ENCODE results near the gene TMOD1. TPM values are rescaled to one million over a fixed set of nuclear protein-coding genes. Genes with fewer than 3 reads are reported as not detected.

The TMOD1 gene
- total RNA-seq, 2 experiments from 2014 or later = 1.2 to 1.4 TPM

DNA sequence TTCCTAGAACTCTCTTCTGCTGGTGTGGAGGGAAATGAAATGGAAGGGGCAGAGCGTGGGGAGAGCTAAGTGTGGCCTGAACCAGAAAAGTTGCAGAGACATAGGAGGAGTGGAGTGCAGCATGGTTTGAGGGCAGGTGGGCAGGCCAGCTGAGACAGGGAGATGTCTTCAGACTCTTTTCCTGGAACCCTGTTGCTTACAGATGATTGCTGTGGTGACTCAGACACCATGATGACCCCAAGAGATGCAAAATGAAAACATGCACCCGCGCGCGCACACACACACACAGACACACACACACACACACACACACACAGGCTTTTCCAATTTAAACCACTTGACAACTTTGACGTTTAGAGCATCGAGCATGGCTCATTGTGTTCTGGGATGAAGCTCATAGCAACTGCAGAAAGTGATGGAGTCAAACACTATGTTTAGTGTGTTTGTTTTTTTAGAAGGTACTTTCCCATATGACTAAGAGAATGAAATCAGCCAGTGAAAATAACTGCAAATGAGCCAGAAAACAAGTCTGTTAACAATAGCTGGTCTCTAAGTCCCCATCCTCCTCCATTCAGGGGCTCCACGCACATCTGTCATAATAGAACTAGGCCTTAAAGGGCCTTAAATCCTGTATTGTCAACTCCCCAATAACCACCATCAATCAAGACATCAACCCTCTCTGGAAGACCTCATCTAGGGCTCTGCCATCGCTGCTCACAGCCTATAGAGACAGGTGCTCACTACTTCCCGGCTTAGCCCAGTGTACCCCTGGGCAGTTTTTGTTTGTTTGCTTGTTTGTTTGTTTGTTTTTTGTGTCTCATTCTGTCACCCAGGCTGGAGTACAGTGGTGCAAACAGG lies 9.6 kb downstream of the TMOD1 start:
- no peaks in the 10 kb centered on the region for H3K36me3 Mint-ChIP-seq (ENCODE audit: low read depth)
- no peak overlapping the region for H3K4me3 Mint-ChIP-seq
- peak; percentile 14 for DNase-seq
- H3K9me3 Mint-ChIP-seq = no peaks in the 10 kb centered on the region
- H3K27me3 Mint-ChIP-seq (ENCODE audit: low read depth) = peaks cover 4% of the 10 kb centered on the region
- intact Hi-C loops (cut with micrococcal nuclease) = no loop called here
- H3K4me1 Mint-ChIP-seq (ENCODE audit: low read depth) = peaks cover 9% of the 10 kb centered on the region
- CTCF ChIA-PET = interaction anchor here (0.6 to 1.8 kb wide), 4 partner anchors 11 to 88 kb away, joined by 3 to 6 read pairs (median 5); no protein-coding TSS in a partner anchor
- no peak overlapping the region for H3K27ac Mint-ChIP-seq

DNA sequence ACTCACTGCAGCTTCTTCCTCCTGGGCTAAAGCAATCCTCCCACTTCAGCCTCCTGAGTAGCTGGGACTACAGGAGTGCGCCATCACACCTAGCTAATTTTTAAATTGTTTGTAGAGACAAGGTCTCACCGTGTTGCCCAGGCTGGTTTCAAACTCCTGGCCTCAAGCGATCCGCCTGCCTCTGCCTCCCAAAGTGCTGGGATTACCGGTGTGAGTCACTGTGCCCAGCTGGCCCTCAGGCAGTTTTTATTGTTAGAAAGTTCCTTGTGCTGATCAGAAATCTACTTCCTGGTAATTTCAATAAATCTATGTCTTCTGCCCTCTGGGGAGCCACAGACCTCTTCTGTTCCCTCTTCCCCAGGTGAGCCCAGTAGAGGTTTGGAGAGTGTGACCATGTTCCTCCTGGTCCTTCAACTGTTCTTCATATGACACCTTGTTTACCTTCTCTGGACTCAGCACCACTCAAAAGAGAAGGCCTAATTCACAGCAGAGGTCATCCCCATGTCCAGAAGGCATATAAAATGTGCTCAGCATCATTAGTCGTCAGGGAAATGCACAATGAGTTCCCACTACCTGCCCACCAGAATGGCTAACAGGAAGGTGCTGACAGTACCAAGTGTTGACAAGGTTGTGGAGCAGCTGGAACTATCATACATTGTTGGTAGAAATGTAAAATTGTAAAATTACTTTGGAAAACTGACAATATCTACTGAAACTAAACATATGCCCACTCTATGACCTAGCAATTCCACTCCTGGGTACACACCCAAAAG lies 10.4 kb downstream of the TMOD1 start:
- peaks cover 12% of the 10 kb centered on the region for H3K27me3 Mint-ChIP-seq (ENCODE audit: low read depth)
- no peaks in the 10 kb centered on the region for H3K36me3 Mint-ChIP-seq (ENCODE audit: low read depth)
- H3K4me1 Mint-ChIP-seq (ENCODE audit: low read depth) = peaks cover 9% of the 10 kb centered on the region
- no peak overlapping the region for H3K4me3 Mint-ChIP-seq
- no peaks in the 10 kb centered on the region for H3K9me3 Mint-ChIP-seq
- peak overlapping the region; percentile 14 for H3K27ac Mint-ChIP-seq
- CTCF ChIA-PET = interaction anchor here (1.8 kb wide), 1 partner anchor 43 kb away, joined by 6 read pairs; no protein-coding TSS in a partner anchor
- intact Hi-C loops (cut with micrococcal nuclease) = no loop called here
- no peak for DNase-seq

DNA sequence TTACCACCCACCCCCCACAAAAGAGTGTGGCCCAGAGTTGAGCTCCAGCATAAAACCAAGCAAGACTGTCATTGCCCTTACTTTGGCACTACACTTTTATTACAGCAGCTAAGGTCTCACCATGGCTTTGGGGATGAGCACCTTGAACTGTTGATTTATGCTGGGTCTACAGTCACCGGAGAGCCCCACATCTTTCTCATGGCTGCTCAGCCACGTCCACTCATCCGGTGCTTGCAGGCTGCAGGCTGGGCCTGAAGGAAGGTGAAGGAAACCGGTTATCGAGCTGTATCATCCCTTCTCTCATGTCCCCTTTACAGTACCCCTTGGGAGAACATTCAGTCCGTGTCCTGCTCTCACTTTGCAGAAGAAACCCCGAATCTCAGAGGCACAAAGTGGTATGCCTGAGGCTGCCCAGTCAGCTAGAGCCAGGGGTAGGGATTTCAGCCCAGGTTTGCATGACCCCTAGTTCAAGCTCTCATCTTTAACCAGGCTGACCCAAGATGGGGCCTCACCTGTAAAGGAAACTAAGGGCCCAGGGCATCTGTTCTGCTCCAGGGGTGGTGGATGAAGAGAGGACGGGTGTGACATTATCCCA lies 11.6 kb downstream of the TMOD1 start:
- intact Hi-C loops (cut with micrococcal nuclease) = no loop called here
- Mint-ChIP-seq H3K27me3 (ENCODE audit: low read depth) (peaks cover 18% of the 10 kb centered on the region), H3K4me3 (no peak overlapping the region), H3K4me1 (ENCODE audit: low read depth) (peaks cover 9% of the 10 kb centered on the region), H3K9me3 (no peaks in the 10 kb centered on the region), H3K36me3 (ENCODE audit: low read depth) (no peaks in the 10 kb centered on the region), H3K27ac (no peak overlapping the region)
- no peak for DNase-seq
- CTCF ChIA-PET = interaction anchor here (1.0 kb wide), 1 partner anchor 86 kb away, joined by 4 read pairs; no protein-coding TSS in a partner anchor

DNA sequence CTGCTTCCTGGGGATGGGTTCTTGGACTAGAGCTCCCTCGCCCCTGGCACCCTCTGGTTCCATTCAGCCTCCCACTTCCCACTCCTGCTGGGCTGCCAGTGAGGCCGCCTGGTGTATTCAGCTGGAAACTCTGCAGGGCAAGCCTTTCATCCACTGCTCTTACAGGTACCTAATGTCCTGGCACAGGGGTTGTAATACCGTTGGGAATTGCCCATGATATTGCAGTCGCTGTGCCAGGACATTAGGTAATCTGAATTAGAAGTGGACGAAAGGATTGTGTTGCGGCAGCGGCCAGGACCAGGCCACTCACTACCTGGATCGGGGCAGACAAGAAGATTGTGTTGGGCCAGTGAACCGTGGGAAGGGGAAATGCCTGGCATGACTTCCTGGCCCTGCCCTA lies 13.1 kb downstream of the TMOD1 start:
- CTCF ChIA-PET = no interaction called here
- no peak overlapping the region for H3K27ac Mint-ChIP-seq
- peaks cover 14% of the 10 kb centered on the region for H3K4me1 Mint-ChIP-seq (ENCODE audit: low read depth)
- intact Hi-C loops (cut with micrococcal nuclease) = no loop called here
- no peaks in the 10 kb centered on the region for H3K9me3 Mint-ChIP-seq
- DNase-seq = no peak
- H3K36me3 Mint-ChIP-seq (ENCODE audit: low read depth) = no peaks in the 10 kb centered on the region
- no peak overlapping the region for H3K4me3 Mint-ChIP-seq
- peaks cover 31% of the 10 kb centered on the region for H3K27me3 Mint-ChIP-seq (ENCODE audit: low read depth)

DNA sequence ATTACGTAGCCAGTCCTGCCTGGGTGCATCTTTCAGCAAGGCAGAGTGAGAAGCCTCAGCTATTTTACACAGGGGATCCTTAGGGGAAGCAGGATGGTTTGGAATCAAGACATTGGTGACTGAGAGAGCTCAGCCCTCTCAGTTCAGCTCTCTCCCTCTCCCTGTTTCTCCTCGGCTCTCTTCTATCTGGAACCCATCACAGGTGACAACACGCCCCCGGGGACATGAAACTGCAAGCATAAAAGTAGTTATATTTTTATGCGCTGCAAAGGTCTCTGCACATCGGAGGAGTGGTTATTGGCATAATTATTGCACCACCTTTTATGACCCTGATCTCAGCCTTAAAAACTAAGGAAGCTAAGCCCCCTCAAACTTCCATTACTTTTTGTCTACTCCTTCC lies 14.2 kb downstream of the TMOD1 start:
- intact Hi-C loops (cut with micrococcal nuclease) = no loop called here

DNA sequence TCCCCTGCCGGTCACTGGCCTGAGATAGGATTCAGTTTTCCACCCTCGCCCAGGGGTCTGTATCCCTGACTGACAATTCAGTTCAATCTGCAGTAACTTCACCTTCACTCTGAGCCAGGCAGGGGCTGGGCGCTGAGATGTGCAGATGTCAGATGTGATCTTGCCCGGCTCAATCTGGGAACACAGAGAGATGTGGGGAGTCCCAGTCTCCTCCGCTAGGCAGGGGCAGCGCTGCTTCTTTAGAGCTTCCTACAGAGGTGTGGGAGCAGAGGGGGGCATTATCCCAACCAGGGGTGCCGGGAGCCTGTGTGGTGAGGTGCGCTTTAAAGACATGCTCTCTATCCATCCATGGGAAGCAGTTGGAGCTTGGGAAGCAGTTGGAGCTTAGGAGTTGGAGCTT lies 14.6 kb downstream of the TMOD1 start:
- peaks cover 8% of the 10 kb centered on the region for H3K4me1 Mint-ChIP-seq (ENCODE audit: low read depth)
- DNase-seq = no peak
- CTCF ChIA-PET = no interaction called here
- no peak overlapping the region for H3K4me3 Mint-ChIP-seq
- no peaks in the 10 kb centered on the region for H3K9me3 Mint-ChIP-seq
- intact Hi-C loops (cut with micrococcal nuclease) = no loop called here
- H3K36me3 Mint-ChIP-seq (ENCODE audit: low read depth) = no peaks in the 10 kb centered on the region
- peaks cover 36% of the 10 kb centered on the region for H3K27me3 Mint-ChIP-seq (ENCODE audit: low read depth)
- no peak overlapping the region for H3K27ac Mint-ChIP-seq

More for the DNA sequence above, 14.2 kb downstream of the TMOD1 start:
- Mint-ChIP-seq H3K27me3 (ENCODE audit: low read depth) (peaks cover 36% of the 10 kb centered on the region), H3K4me1 (ENCODE audit: low read depth) (peaks cover 13% of the 10 kb centered on the region), H3K9me3 (no peaks in the 10 kb centered on the region), H3K27ac (no peak overlapping the region), H3K36me3 (ENCODE audit: low read depth) (no peaks in the 10 kb centered on the region), H3K4me3 (no peak overlapping the region)
- CTCF ChIA-PET = no interaction called here
- no peak for DNase-seq

DNA sequence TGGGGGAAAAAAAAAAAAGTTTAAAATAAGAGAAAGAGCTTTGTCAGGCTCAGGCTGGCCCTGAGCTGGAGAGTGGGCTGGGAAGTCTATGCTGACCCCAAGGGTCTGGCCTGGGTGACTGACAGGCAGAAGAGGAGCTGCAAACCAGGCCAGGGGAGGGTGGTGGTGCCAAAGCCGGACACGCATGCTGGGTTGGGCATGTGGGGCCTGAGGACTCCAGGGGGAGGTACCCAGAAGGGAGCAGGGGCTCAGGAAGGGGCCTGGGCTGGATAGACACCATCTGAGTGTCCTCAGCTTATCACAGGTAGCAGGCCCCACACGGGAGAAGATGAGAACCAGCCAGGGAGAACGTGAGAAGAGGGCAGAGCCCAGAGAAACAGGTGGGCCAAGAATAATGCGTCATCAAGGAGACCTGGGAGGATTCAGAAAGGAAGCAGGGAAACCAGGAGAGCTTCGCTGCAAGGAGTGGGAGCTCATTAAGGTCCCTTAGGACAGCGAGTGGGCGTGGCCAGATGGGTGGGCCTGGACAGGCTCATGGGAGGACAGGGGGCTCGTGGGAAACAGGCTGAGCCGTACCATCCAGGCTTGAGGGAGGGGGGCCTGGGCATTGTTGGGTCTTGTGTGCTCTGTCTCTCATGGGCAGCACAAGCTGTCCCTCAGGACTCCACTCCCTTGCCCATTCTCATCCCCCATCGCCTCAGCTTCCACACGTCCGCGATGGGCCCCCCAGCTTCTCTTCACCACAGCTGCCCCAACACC lies 16.0 kb downstream of the TMOD1 start:
- Mint-ChIP-seq H3K36me3 (ENCODE audit: low read depth) (no peaks in the 10 kb centered on the region), H3K27me3 (ENCODE audit: low read depth) (peaks cover 36% of the 10 kb centered on the region), H3K4me1 (ENCODE audit: low read depth) (peaks cover 5% of the 10 kb centered on the region), H3K4me3 (no peak overlapping the region), H3K9me3 (no peaks in the 10 kb centered on the region), H3K27ac (no peak overlapping the region)
- intact Hi-C loops (cut with micrococcal nuclease) = no loop called here
- CTCF ChIA-PET = no interaction called here
- no peak for DNase-seq

DNA sequence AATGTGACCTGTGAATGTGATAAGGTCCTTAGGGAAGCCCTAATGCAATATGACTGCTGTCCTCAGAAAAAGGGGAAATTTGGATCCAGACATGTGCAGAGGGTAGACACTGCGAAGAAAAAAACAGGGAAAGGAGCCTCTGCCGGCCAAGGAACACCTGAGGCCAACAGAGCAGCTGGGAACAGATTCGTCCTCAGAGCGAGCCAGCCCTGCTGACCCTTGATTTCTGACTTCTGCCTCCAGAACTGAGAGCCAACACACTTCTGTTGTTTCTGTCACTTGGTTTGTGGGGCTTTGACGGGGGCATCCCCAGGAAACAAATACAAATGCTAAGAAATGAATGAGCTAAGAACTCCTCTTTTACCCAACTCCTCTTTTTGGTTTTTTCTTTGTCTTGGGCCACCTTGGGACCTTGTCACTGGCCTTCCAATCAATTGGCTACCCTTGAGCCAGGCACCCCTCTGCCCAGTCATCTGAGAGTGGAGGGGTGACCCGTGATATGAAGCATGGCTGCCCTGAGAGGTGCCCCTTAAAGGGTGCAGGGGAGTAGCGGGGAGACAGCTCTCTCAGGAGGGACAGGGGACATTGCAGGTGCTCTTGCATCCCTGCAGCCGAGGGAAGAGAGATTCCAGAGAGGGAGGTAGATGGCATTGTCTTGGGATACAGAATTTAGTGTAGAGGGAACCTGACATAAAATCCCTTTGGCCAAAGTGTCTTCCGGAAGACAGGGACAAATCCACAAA lies 16.9 kb downstream of the TMOD1 start:
- Mint-ChIP-seq H3K4me3 (no peak overlapping the region), H3K27me3 (ENCODE audit: low read depth) (peaks cover 36% of the 10 kb centered on the region), H3K36me3 (ENCODE audit: low read depth) (no peaks in the 10 kb centered on the region), H3K9me3 (no peaks in the 10 kb centered on the region), H3K4me1 (ENCODE audit: low read depth) (peaks cover 5% of the 10 kb centered on the region), H3K27ac (no peak overlapping the region)
- no peak for DNase-seq
- CTCF ChIA-PET = no interaction called here
- intact Hi-C loops (cut with micrococcal nuclease) = no loop called here

DNA sequence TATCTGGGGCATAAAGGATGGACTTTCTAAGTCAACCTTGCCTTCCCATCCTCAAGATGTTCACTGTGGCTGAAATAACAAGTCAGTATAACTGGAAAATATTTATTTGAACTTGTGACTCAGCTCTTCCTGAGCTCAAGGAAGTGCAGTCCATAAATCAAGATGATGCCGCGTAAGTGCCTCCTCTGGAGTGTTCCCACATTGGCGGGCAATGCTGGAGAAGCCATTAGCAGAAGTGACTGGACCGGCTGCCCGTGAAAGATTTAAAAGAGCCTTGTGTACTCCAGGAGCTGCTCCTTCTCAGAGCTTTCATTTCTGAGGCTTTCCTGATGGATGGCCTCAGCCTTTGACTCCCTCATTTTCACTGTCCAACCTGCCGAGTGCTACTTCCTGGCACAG lies 17.4 kb downstream of the TMOD1 start:
- no peak for DNase-seq
- H3K9me3 Mint-ChIP-seq = no peaks in the 10 kb centered on the region
- CTCF ChIA-PET = no interaction called here

DNA sequence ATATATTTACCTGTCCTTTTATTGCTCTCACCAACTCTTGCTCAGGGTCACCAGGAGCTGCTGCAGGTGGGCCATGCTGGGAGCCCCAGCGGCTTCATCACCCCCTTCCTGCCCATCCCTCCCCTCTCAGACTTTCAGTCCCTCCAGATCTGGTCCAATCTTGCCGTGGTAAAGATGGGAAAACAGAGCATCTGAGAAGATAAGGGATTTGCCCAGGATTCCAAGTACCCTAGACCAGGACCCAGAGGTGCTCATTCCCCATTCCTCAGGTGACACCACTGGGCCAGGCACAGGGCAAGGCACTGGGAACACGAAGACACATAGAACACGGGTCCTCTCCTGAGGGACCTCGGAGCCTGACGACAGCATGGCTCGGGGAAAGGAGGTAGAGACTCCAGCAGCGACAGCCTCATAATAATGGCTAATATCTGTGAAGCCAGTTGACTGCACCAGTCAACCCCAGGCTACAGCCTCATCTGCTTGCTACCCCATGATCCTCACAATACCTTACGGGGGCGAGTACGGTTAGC lies 18.0 kb downstream of the TMOD1 start:
- Mint-ChIP-seq H3K27me3 (ENCODE audit: low read depth) (peaks cover 36% of the 10 kb centered on the region), H3K4me3 (no peak overlapping the region), H3K4me1 (ENCODE audit: low read depth) (peaks cover 5% of the 10 kb centered on the region), H3K9me3 (no peaks in the 10 kb centered on the region), H3K36me3 (ENCODE audit: low read depth) (no peaks in the 10 kb centered on the region), H3K27ac (no peak overlapping the region)
- intact Hi-C loops (cut with micrococcal nuclease) = no loop called here
- CTCF ChIA-PET = no interaction called here
- DNase-seq = no peak

More for the DNA sequence above, 17.4 kb downstream of the TMOD1 start:
- Mint-ChIP-seq H3K27me3 (ENCODE audit: low read depth) (peaks cover 36% of the 10 kb centered on the region), H3K27ac (no peak overlapping the region), H3K36me3 (ENCODE audit: low read depth) (no peaks in the 10 kb centered on the region), H3K4me1 (ENCODE audit: low read depth) (peaks cover 5% of the 10 kb centered on the region), H3K4me3 (no peak overlapping the region)
- intact Hi-C loops (cut with micrococcal nuclease) = no loop called here

DNA sequence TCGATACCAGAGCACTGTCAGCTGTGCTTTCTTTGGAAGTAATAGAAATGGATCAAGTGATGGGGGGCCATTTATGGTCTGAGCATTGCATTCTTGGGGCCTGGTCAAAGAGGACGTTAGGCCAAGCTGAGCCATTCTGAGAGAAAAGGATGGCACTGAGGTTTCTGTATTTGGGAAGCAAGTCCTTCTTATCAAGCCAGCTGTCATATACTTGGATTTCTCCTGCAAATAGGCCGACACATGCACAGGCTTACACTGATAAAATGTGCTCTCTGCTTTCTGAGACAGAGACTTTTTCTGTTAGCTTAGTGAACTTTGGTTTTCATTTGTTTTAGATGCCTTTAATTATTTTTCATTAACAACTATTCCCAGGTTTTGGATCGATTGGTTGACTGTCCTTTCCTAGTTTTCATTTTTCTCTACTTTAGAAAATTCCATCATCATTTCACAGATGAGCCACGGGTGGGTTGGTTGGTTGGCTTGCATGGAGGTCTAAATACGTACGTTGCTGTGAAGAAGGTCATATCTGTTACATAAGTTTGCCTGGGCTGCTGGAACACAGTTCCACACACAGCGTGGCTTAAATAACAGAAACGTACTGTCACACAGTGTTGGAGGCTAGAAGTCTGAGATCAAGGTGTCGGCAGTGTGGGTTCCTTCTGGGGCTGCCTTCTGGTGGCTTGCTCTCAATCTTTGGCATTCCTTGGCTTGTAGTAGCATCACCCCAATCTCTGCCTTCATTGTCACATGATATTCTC lies 20.3 kb downstream of the TMOD1 start:
- CTCF ChIA-PET = no interaction called here
- H3K27me3 Mint-ChIP-seq (ENCODE audit: low read depth) = peaks cover 26% of the 10 kb centered on the region
- intact Hi-C loops (cut with micrococcal nuclease) = no loop called here
- H3K27ac Mint-ChIP-seq = no peak overlapping the region
- no peaks in the 10 kb centered on the region for H3K36me3 Mint-ChIP-seq (ENCODE audit: low read depth)
- H3K9me3 Mint-ChIP-seq = no peaks in the 10 kb centered on the region
- peaks cover 5% of the 10 kb centered on the region for H3K4me1 Mint-ChIP-seq (ENCODE audit: low read depth)
- no peak overlapping the region for H3K4me3 Mint-ChIP-seq
- no peak for DNase-seq
